GM18517 (cell line): ENCODE results near the gene PTTG1IP2.
"Not testable (repeated sequence)": the region's sequence is repeated elsewhere in the genome, so short reads cannot be mapped to it uniquely, and the experiment has no call there.

Experiments
- ATAC-seq: cut with Tn5 transposase; IDR thresholded peaks from one replicate; pipeline ENCODE4 v1.9.1; 2021; ENCODE audit warnings: mild to moderate bottlenecking, moderate library complexity; ENCODE audit not compliant: unreplicated experiment

PTTG1IP2 gene

DNA sequence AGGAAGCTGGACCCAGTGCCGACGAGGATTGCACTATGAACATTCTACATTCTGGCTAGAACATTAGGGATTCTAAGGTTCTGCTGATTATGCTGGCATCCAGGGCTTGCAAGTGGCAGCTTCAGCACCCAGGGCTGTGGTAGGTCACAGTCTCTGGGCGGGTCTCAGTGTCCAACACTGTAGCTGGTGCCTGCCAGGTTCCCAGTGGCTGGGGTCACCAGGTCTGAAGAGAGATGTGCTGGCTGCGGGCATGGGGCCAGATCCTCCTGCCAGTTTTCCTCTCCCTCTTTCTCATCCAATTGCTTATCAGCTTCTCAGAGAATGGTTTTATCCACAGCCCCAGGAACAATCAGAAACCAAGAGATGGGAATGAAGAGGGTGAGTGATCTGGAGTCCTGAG, at the start of gene PTTG1IP2:
PTTG1IP2 (plus strand) TSS at position 86 of the 400 bp plus-strand sequence; CDS start at position 234, 148 bp downstream.
- no peak for ATAC-seq

GRCh38 chr7:90421651-90422050, 47.8 kb upstream of the PTTG1IP2 start:
- no peak for ATAC-seq

- ATAC-seq = peak; percentile 98
These were observed 44.7 kb upstream of the PTTG1IP2 start for GRCh38 chr7:90424720-90425119.

- ATAC-seq = no peak
These were observed 44.1 kb upstream of the PTTG1IP2 start for GRCh38 chr7:90425376-90425775.

- ATAC-seq = no peak
These were observed 38.6 kb upstream of the PTTG1IP2 start for GRCh38 chr7:90430614-90431460.

- no peak for ATAC-seq
These were observed 36.7 kb upstream of the PTTG1IP2 start for GRCh38 chr7:90432752-90433151.

GRCh38 chr7:90433221-90433620, 36.2 kb upstream of the PTTG1IP2 start:
- ATAC-seq = no peak

DNA sequence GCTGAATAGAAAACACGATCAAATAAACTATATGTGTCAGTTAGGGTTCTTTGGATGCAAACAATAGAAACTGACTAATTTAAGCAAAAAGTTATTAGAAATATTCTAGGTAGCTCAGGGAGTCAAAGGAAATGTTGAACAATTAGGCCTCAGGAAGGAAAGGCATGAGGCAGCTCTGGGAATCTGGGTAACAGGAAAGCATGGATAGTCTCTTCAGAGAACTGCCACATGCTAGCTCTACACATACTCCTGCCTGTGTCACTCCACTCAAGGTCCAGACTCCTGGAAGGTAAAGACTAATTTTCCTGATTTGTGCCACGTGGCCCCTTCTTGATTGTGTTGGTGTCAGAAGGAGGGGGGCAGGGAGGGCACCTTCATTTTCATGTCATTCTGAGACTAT, 23.8 kb upstream of the PTTG1IP2 start:
- no peak for ATAC-seq

- no peak for ATAC-seq
These were observed 23.1 kb upstream of the PTTG1IP2 start for GRCh38 chr7:90446137-90446899.

DNA sequence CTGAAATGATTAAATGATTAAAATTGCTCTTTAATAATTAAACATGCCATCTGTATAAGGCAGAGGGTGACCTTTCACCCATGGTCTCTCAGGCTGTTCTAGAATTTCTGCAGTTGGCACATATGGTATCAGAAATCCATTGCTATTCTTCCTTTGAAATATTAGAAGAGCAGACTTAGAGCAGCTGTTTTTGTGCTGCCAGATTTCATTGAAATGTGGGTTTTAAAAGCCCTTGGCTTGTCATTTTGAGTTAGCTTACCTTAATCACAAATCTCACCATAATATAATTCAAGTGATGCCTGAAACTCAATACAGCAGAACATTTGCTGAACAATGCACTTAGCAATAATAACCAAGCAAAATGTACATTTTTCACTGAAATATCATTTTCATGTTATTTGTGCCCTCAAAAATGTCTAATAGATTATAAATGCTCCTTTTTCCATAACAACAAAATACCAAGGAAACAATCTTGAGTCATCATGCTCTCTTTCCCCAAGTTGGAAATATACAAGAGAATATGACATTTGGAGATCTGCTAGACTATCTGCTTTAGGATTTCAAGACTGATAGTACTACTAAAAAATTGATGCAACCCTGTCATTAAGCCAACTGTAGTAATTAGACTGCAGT, 16.1 kb upstream of the PTTG1IP2 start:
- ATAC-seq = no peak

DNA sequence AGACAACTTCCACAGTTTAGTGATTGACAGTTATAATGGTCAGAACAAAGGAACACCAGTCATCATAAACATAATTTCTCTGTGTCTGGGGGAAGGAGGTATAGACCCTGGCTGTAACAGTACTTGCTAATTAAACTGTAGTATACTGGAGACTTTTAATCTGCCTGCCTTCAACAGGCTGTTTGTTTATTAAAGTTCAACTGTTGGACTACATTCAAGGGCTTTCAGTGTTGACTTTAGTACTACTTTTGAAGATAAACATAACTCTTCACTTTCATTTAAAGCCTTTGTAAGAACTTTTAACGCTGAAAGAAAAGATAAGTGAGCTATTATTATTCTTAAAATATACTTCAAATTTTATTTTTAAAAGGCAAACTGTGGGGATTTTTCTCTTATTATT, 15.5 kb upstream of the PTTG1IP2 start:
- no peak for ATAC-seq

GRCh38 chr7:90455163-90456030, 14.0 kb upstream of the PTTG1IP2 start:
- ATAC-seq = peak; percentile 93

- no peak for ATAC-seq
These were observed 11.3 kb upstream of the PTTG1IP2 start for GRCh38 chr7:90458104-90458503.

DNA sequence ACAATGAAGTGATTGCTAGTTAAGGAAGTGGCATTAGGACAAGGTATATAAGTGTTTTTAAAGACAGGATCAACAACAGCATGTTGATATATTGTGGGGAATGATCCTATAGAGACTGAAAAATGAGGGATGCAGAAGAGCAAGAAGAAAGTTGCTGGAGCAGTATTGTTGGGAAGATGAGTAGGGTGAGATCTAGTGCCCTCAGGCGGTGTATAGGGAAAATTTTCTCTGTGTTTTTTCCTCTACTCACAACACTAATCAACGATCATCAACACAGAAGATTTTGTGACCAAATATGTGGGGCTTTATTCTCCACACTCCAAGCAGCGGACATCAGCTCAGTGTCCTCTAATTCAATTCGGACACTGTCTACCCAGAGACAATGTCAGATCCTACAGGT, 9.6 kb upstream of the PTTG1IP2 start:
- no peak for ATAC-seq

- no peak for ATAC-seq
These were observed 8.2 kb upstream of the PTTG1IP2 start for GRCh38 chr7:90461219-90461618.

DNA sequence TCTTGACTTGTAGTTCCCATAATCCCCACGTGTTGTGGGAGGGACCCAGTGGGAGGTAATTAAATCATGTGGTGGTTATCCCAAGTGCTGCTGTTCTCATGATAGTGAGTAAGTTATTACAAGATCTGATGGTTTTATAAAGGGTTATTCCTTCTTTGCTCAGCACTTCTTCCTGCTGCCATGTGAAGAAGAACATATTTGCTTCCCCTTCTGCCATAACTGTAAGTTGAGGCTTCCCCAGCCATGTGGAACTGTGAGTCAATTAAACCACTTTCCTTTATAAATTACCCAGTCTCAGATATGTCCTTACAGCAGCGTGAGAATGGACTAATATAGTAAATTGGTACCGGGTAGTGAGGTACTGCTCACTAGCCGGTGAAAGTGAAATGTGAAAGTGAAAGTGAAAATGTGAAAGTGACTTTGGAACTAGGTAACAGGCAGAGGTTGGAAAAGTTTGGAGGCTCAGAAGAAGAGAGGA, 6.2 kb upstream of the PTTG1IP2 start:
- not testable (repeated sequence) for ATAC-seq

DNA sequence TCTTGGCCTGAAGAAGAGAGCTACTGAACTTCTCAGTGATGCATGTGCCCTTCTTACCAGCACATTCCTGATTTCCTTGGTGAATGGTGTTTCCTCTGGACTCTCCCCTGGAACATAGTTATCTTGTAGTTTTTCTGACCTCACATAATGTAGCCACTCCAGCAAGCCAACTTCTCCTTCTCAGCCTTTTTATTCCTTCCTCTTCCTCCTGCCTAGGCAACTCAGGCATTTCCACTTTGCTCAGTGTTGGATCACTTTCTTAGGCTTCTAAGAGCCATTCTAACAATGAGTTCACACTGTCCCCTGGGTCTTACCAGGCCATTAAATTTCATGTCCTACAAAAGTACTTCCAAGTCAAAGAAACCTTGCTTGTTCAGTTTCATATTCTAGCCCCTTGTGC, 3.6 kb upstream of the PTTG1IP2 start:
- no peak for ATAC-seq

GRCh38 chr7:90472805-90473540, 3.5 kb downstream of the PTTG1IP2 start:
- ATAC-seq = no peak

GRCh38 chr7:90473814-90474213, 4.4 kb downstream of the PTTG1IP2 start:
- no peak for ATAC-seq
